Measurements from ENCODE around the gene GPS2. TPM values are rescaled to one million over a fixed set of nuclear protein-coding genes. Genes with fewer than 3 reads are reported as not detected.

Gene GPS2
- total and polyA plus RNA-seq, 10 of the 15 experiments (the other 5 are each of a cell fraction or from before 2014, with no cell fraction given): 10.2 to 96.4 (median 42.5) TPM

GRCh38 chr17:7329374-7329996, 14.3 kb upstream of the GPS2 start (continued):
- peak in 1 of 2 experiments; percentile 52; a peak in 2 of 3 replicates for TF ChIP-seq EGR1 (IDR thresholded peaks at IDR 0.05; ENCODE audit: borderline replicate concordance in 1 of 2, low read depth in 2 of 2, low read length in 2 of 2)
- TF ChIP-seq ZNF592 (IDR thresholded peaks at IDR 0.05): no peak
- peak; percentile 35; the same call in 1 of the 2 replicates for TF ChIP-seq CHD2 (IDR thresholded peaks at IDR 0.05; ENCODE audit: borderline replicate concordance, low read depth, low read length)
- TF ChIP-seq E4F1 (IDR thresholded peaks at IDR 0.05; ENCODE audit: borderline replicate concordance, partially characterized antibody): peak; percentile 100
- no peak for TF ChIP-seq SREBF1 (IDR thresholded peaks at IDR 0.05; ENCODE audit: low read length)
- peak; percentile 72; the same call in 1 of the 2 replicates for TF ChIP-seq ZBTB33 (IDR thresholded peaks at IDR 0.05)
- peak; percentile 73; the same call in 1 of the 2 replicates for TF ChIP-seq BMI1 (IDR thresholded peaks at IDR 0.05; ENCODE audit: borderline replicate concordance)
- no peak for TF ChIP-seq PBX3 (IDR thresholded peaks at IDR 0.05; ENCODE audit: insufficient replicate concordance, low read depth, low read length)
- TF ChIP-seq E2F8 (IDR thresholded peaks at IDR 0.05; ENCODE audit: low read depth, partially characterized antibody): peak; percentile 87
- 0 out of 4 replicates have a peak, but pooled peaks of 1 of the 2 experiments have one; percentile 25 for TF ChIP-seq EP300 (IDR thresholded peaks at IDR 0.05; ENCODE audit: borderline replicate concordance in 1 of 2, control insufficient read depth in 1 of 2, low read depth in 2 of 2, low read length in 2 of 2)
- TF ChIP-seq YBX1 (IDR thresholded peaks at IDR 0.05): no peak
- peak; percentile 61; the same call in 1 of the 2 replicates for TF ChIP-seq SIN3A (IDR thresholded peaks at IDR 0.05; ENCODE audit: low read depth, low read length)
- peak; percentile 77 for TF ChIP-seq POLR2A (IDR thresholded peaks at IDR 0.05; ENCODE audit: low read depth, low read length)
- no peak for TF ChIP-seq TCF3 (IDR thresholded peaks at IDR 0.05; ENCODE audit: borderline replicate concordance, insufficient read depth, low read depth, low read length)
- TF ChIP-seq TAF1 (IDR thresholded peaks at IDR 0.05; ENCODE audit: borderline replicate concordance, low read depth, low read length): peak; percentile 68; the same call in 1 of the 2 replicates

All from GM12878 (cell line).